MCF 10A (cell line): ENCODE results near the gene SLC6A8. TPM values are rescaled to one million over a fixed set of nuclear protein-coding genes. Genes with fewer than 3 reads are reported as not detected.

Experiments
- BruUV-seq: library from RNA; stranded (reverse); fragments of 400-500 nt; replicated peaks from 2 replicates; lab custom pipeline; 2021; lab: Mats Ljungman, UMichigan
- CTCF ChIA-PET: fragments of 300-600 bp; sonication (Branson Sonifier 250); formaldehyde crosslinking; extraction: SDS; loops from one replicate; lab custom pipeline; 2021; ENCODE audit warnings: antibody characterized with exemption, inconsistent platforms; lab: Yijun Ruan, JAX
- POLR2A ChIA-PET: fragments of 300-600, 350-650 bp; sonication (Branson Sonifier 250); formaldehyde crosslinking; extraction: SDS; loops from one replicate; lab custom pipeline; 2020; ENCODE audit warnings: antibody characterized with exemption, inconsistent platforms; lab: Yijun Ruan, JAX
- DNase-seq: peaks from one replicate; pipeline ENCODE4 v3.0.0-alpha.2; 2018; ENCODE audit not compliant: unreplicated experiment
- H3K27ac Mint-ChIP-seq: one replicate; pipeline ENCODE4 v1.8.0; 2022; ENCODE audit warnings: mild to moderate bottlenecking, low read depth, mixed read lengths; ENCODE audit not compliant: unreplicated experiment
- H3K27me3 Mint-ChIP-seq: one replicate; pipeline ENCODE4 v1.8.0; 2022; ENCODE audit warnings: mixed read lengths; ENCODE audit not compliant: insufficient read depth, unreplicated experiment
- H3K36me3 Mint-ChIP-seq: one replicate; pipeline ENCODE4 v1.8.0; 2022; ENCODE audit warnings: mild to moderate bottlenecking, moderate library complexity, mixed read lengths; ENCODE audit not compliant: insufficient read depth, unreplicated experiment
- H3K4me1 Mint-ChIP-seq: one replicate; pipeline ENCODE4 v1.8.0; 2022; ENCODE audit warnings: mixed read lengths; ENCODE audit not compliant: insufficient read depth, unreplicated experiment
- H3K4me3 Mint-ChIP-seq: one replicate; pipeline ENCODE4 v1.8.0; 2022; ENCODE audit warnings: mild to moderate bottlenecking, moderate library complexity, mixed read lengths; ENCODE audit not compliant: unreplicated experiment
- H3K9me3 Mint-ChIP-seq: one replicate; pipeline ENCODE4 v1.8.0; 2022; ENCODE audit warnings: mixed read lengths; ENCODE audit not compliant: unreplicated experiment
- intact Hi-C: fragments of 100-400 bp; cut with micrococcal nuclease; formaldehyde crosslinking; loops from 2 replicates; pipeline ENCODE4 v1.14.1; 2022
- total RNA-seq: library from RNA; stranded (reverse); gene quantifications from 2 replicates; pipeline ENCODE4 v1.2.3, GENCODE V29; 2022
- TF ChIP-seq, protein P1 (sequence below): fragments of 200-600 bp; IDR thresholded peaks from one replicate; pipeline ENCODE4 v1.8.0; 2022; ENCODE audit warnings: antibody characterized with exemption, mild to moderate bottlenecking; ENCODE audit not compliant: unreplicated experiment

Gene SLC6A8
- total RNA-seq, 1 experiment from 2014 or later: 66.6 TPM

GRCh38 chrX:153734871-153735270, 47.1 kb downstream of the SLC6A8 start:
- no TSS peak for BruUV-seq
- H3K9me3 Mint-ChIP-seq: peaks cover 7% of the 10 kb centered on the region
- no peaks in the 10 kb centered on the region for H3K27me3 Mint-ChIP-seq
- H3K27ac Mint-ChIP-seq: no peak overlapping the region
- H3K36me3 Mint-ChIP-seq: peaks cover 5% of the 10 kb centered on the region
- intact Hi-C loops: no loop called here
- ChIA-PET CTCF (interaction anchor here (0.5 to 1.5 kb wide), 2 partner anchors 29 to 214 kb away, joined by 4 to 5 read pairs; no protein-coding TSS in a partner anchor), POLR2A (interaction anchor here (0.7 kb wide), 1 partner anchor 819 kb away, joined by 3 read pairs; no protein-coding TSS in a partner anchor)
- DNase-seq: no peak
- no peak overlapping the region for H3K4me3 Mint-ChIP-seq
- H3K4me1 Mint-ChIP-seq: peaks cover 16% of the 10 kb centered on the region
- TF ChIP-seq, protein P1, sequence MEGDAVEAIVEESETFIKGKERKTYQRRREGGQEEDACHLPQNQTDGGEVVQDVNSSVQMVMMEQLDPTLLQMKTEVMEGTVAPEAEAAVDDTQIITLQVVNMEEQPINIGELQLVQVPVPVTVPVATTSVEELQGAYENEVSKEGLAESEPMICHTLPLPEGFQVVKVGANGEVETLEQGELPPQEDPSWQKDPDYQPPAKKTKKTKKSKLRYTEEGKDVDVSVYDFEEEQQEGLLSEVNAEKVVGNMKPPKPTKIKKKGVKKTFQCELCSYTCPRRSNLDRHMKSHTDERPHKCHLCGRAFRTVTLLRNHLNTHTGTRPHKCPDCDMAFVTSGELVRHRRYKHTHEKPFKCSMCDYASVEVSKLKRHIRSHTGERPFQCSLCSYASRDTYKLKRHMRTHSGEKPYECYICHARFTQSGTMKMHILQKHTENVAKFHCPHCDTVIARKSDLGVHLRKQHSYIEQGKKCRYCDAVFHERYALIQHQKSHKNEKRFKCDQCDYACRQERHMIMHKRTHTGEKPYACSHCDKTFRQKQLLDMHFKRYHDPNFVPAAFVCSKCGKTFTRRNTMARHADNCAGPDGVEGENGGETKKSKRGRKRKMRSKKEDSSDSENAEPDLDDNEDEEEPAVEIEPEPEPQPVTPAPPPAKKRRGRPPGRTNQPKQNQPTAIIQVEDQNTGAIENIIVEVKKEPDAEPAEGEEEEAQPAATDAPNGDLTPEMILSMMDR: no peak

DNA sequence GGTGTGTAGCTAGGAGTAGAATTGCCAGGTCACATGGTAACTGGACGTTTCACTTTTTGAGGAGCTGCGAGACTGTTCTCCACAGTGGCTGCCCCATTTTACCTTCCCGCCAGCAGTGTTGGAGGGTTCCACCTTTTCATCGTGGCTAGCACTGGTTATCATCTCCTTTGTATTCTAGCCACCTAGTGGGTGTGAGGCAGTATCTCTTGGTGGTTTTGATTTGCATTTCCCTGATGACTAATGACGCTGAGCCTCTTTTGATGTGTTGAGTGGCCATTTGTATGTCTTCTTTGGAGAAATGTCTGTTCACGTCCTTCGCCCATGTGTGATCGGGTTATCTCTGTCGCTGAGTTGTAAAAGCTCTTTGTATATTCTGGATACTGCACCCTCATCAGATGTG, 47.5 kb downstream of the SLC6A8 start:
- Mint-ChIP-seq H3K27ac (no peak overlapping the region), H3K36me3 (peaks cover 5% of the 10 kb centered on the region), H3K27me3 (no peaks in the 10 kb centered on the region), H3K4me3 (no peak overlapping the region), H3K9me3 (peaks cover 7% of the 10 kb centered on the region), H3K4me1 (peaks cover 16% of the 10 kb centered on the region)
- BruUV-seq: no TSS peak
- TF ChIP-seq, protein P1: no peak
- ChIA-PET POLR2A (no interaction called here), CTCF (interaction anchor here (1.0 to 1.5 kb wide), 2 partner anchors 8 to 28 kb away, joined by 3 to 5 read pairs; no protein-coding TSS in a partner anchor)
- intact Hi-C loops: no loop called here
- DNase-seq: peak; percentile 23

DNA sequence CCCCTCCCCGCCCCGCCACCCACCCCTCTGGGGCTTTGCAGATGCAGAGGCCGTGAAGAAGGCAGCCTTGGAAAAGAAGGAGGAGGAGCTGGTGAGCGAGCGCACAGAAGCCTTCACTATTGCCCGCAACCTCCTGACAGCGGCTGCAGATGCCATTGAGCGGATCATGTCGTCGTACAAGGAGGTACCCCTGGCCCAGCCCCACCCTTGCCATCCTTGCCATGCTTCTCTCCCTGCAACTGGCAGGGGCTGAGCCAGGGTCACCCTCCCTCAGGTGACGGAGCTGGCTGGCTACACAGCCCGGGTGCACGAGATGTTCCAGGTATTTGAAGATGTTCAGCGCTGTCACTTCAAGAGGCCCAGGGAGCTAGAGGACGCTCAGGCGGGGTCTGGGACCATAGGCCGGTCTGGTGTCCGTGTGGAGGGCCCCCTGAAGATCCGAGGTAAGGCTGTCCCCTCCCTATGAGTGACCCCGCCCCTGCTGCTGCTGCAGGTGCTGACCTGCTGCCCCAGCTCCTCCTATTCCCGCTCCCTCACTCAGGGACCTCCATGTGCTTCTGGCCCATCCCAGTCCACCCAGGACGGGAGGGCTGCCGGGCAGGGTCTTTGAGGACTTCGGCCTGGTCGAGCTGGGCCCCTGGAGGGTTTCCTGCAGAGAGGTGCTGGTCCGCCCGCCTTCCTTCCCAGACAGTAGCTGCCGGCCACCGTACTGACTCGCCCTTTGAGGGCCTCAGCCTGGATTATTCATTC, 48.5 kb downstream of the SLC6A8 start:
- ChIA-PET POLR2A (no interaction called here), CTCF (interaction anchor here (0.6 to 1.0 kb wide), 2 partner anchors 9 to 12 kb away, joined by 3 read pairs; no protein-coding TSS in a partner anchor)
- peaks cover 7% of the 10 kb centered on the region for H3K9me3 Mint-ChIP-seq
- TF ChIP-seq, protein P1: no peak
- H3K4me3 Mint-ChIP-seq: no peak overlapping the region
- H3K36me3 Mint-ChIP-seq: no peaks in the 10 kb centered on the region
- intact Hi-C loops: no loop called here
- H3K27ac Mint-ChIP-seq: no peak overlapping the region
- H3K4me1 Mint-ChIP-seq: peaks cover 8% of the 10 kb centered on the region
- no TSS peak for BruUV-seq
- DNase-seq: no peak
- no peaks in the 10 kb centered on the region for H3K27me3 Mint-ChIP-seq

DNA sequence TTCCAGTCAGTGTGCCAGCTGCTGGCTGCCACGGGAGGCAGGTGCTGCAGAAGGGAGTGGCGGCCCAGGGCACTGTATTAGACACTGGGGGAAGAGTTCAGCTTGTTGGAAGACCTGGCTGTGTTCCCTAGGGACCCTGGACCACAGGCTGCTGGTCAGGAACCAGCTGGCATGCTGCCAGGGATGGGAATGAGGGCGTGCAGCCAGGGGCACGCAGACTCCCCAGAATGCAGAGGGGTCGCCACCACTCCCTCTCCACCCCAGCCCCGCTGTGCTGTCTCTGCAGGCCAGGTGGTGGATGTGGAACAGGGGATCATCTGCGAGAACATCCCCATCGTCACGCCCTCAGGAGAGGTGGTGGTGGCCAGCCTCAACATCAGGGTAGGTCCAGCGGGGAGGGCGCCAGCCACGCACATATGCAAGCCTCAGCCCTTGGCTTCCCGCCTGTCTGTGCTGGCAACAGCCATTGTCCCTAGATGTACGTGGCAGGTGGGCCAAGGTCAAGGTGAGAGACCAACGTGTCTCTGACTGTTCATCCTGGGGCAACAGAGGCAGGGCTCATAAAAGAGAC, 49.2 kb downstream of the SLC6A8 start:
- H3K27me3 Mint-ChIP-seq: no peaks in the 10 kb centered on the region

More for the DNA sequence above, 49.2 kb downstream of the SLC6A8 start:
- Mint-ChIP-seq H3K4me3 (no peak overlapping the region), H3K27ac (no peak overlapping the region), H3K4me1 (peaks cover under 1% of the 10 kb centered on the region), H3K9me3 (peaks cover 7% of the 10 kb centered on the region), H3K36me3 (no peaks in the 10 kb centered on the region)
- ChIA-PET CTCF (interaction anchor here (0.7 kb wide), 1 partner anchor 803 kb away, joined by 4 read pairs; no protein-coding TSS in a partner anchor), POLR2A (no interaction called here)
- BruUV-seq: no TSS peak
- DNase-seq: no peak
- TF ChIP-seq, protein P1: no peak
- intact Hi-C loops: no loop called here
